Measurements from ENCODE around the gene TTLL12. TPM values are rescaled to one million over a fixed set of nuclear protein-coding genes. Genes with fewer than 3 reads are reported as not detected.
"Not testable (repeated sequence)": the region's sequence is repeated elsewhere in the genome, so short reads cannot be mapped to it uniquely, and the experiment has no call there.

The TTLL12 gene
- total and polyA plus RNA-seq, 5 donors from 2014 or later, result 14.1 to 23.7 (median 21.6) TPM

DNA sequence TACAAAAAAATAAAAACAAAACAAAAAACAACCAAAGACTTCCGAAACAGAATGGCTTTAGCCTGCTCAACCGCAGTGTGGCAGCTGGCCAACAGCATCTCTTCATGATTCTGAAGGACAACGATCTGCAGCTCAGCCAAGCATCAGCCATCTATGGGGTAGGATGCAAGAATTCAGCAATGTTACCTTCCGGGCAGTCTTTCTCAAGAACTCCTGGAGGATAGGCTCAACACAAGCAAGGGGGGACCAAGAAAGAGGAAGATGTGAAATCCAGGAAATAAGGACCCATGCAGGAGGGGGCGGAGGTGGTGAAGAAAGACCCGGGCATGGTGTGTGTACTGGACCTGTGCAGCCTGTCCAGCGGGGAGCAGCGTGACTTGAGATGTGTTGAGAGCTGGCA is 39.1 kb downstream of the TTLL12 start:
- Histone ChIP-seq H3K27ac (ENCODE audit: insufficient read depth, low read length, poor library complexity, severe bottlenecking) (no peak overlapping the region), H3K4me3 (ENCODE audit: low read depth, low read length) (no peak overlapping the region), H3K27me3 (ENCODE audit: control insufficient read depth, insufficient read depth, low read length) (no peaks in the 10 kb centered on the region), H3K36me3 (ENCODE audit: control insufficient read depth, insufficient read depth, low read length) (no peaks in the 10 kb centered on the region), H3K9me3 (ENCODE audit: control insufficient read depth in 2 of 2, low read length in 2 of 2) (no peaks in the 10 kb centered on the region), H3K4me1 (ENCODE audit: control insufficient read depth, insufficient read depth, low read length, poor library complexity, severe bottlenecking) (peaks cover 17% of the 10 kb centered on the region)
- Mint-ChIP-seq H3K36me3 (no peaks in the 10 kb centered on the region), H3K4me3 (peak overlapping the region in 1 of 4 donors; percentile 56), H3K27ac (peak overlapping the region in 1 of 3 donors; percentile 82), H3K27me3 (peaks cover 4% of the 10 kb centered on the region), H3K4me1 (peaks cover 0 to 23% (median 11%) of the 10 kb centered on the region in 4 donors), H3K9me3 (peaks cover 0 to 2% (median 0%) of the 10 kb centered on the region in 7 donors)
- no peak for ATAC-seq (ENCODE audit: low read depth in 2 of 2)
- DNase-seq, result no peak

DNA sequence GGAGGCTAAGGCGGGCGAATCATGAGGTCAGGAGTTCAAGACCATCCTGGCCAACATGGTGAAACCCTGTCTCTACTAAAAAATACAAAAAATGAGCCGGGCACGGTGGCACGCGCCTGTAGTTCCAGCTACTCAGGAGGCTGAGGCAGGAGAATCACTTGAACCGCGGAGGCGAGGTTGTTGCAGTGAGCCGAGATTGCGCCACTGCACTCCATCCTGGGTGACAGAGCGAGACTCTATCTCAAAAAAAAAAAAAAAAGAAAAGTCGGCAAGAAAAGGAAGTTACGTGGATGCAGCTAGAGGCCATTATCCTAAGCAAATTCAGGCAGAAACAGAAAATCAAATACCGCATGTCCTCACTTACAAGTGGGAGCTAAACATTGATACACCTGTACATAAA is 40.6 kb downstream of the TTLL12 start:
- H3K27ac Mint-ChIP-seq, result peak overlapping the region in 1 of 3 donors; percentile 38
- H3K4me3 Mint-ChIP-seq, result peak overlapping the region in 1 of 4 donors; percentile 71
- H3K27me3 Mint-ChIP-seq; ATAC-seq (ENCODE audit: low read depth in 2 of 2); H3K27me3 ChIP-seq (ENCODE audit: control insufficient read depth, insufficient read depth, low read length); H3K36me3 ChIP-seq (ENCODE audit: control insufficient read depth, insufficient read depth, low read length); H3K27ac ChIP-seq (ENCODE audit: insufficient read depth, low read length, poor library complexity, severe bottlenecking); H3K9me3 ChIP-seq (ENCODE audit: control insufficient read depth in 2 of 2, low read length in 2 of 2); H3K4me3 ChIP-seq (ENCODE audit: low read depth, low read length); H3K9me3 Mint-ChIP-seq; DNase-seq; H3K36me3 Mint-ChIP-seq: not testable (repeated sequence)
- H3K4me1 ChIP-seq (ENCODE audit: control insufficient read depth, insufficient read depth, low read length, poor library complexity, severe bottlenecking), result peaks cover 20% of the 10 kb centered on the region
- H3K4me1 Mint-ChIP-seq, result peaks cover 0 to 28% (median 15%) of the 10 kb centered on the region in 4 donors

- peaks cover 0 to 27% (median 14%) of the 10 kb centered on the region in 4 donors for H3K4me1 Mint-ChIP-seq
- H3K27ac Mint-ChIP-seq; ATAC-seq (ENCODE audit: low read depth in 2 of 2): not testable (repeated sequence)
These were observed 41.6 kb downstream of the TTLL12 start for GRCh38 chr22:43145371-43145770.

DNA sequence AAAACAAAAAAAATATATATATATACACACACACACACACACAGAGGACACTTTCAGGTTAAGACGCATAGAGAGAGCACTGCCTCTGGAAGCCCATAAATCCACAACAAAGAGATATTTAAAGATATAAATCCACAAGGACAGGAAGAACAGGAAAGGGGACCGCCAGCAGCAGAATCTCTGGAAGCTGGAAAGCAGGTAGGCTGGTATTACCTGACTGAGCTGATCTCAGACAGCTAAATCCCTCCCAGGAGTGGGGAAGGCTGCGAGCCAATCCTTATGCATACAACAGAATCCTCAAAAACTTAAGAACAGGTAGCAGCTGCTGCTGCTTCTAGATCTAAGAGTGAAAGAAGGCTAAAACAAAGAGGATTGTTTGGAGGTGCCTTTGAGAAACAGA is 42.0 kb downstream of the TTLL12 start:
- Mint-ChIP-seq H3K27ac (peak overlapping the region in 1 of 3 donors; percentile 66), H3K9me3 (peaks cover 0 to 2% (median 0%) of the 10 kb centered on the region in 7 donors), H3K4me1 (peaks cover 0 to 26% (median 14%) of the 10 kb centered on the region in 4 donors), H3K4me3 (peak overlapping the region in 2 of 4 donors; percentile 55 to 65), H3K36me3 (peaks cover 10% of the 10 kb centered on the region), H3K27me3 (peaks cover 4% of the 10 kb centered on the region)
- Histone ChIP-seq H3K9me3 (ENCODE audit: control insufficient read depth in 2 of 2, low read length in 2 of 2) (no peaks in the 10 kb centered on the region), H3K27ac (ENCODE audit: insufficient read depth, low read length, poor library complexity, severe bottlenecking) (no peak overlapping the region), H3K4me1 (ENCODE audit: control insufficient read depth, insufficient read depth, low read length, poor library complexity, severe bottlenecking) (peaks cover 13% of the 10 kb centered on the region), H3K27me3 (ENCODE audit: control insufficient read depth, insufficient read depth, low read length) (no peaks in the 10 kb centered on the region), H3K4me3 (ENCODE audit: low read depth, low read length) (no peak overlapping the region), H3K36me3 (ENCODE audit: control insufficient read depth, insufficient read depth, low read length) (peaks cover 5% of the 10 kb centered on the region)
- no peak for DNase-seq
- no peak for ATAC-seq (ENCODE audit: low read depth in 2 of 2)

More at GRCh38 chr22:43145371-43145770, 41.6 kb downstream of the TTLL12 start:
- not testable (repeated sequence) for H3K27me3 Mint-ChIP-seq; H3K36me3 Mint-ChIP-seq; H3K9me3 Mint-ChIP-seq; H3K36me3 ChIP-seq (ENCODE audit: control insufficient read depth, insufficient read depth, low read length); H3K27me3 ChIP-seq (ENCODE audit: control insufficient read depth, insufficient read depth, low read length); DNase-seq; H3K27ac ChIP-seq (ENCODE audit: insufficient read depth, low read length, poor library complexity, severe bottlenecking); H3K4me3 ChIP-seq (ENCODE audit: low read depth, low read length); H3K9me3 ChIP-seq (ENCODE audit: control insufficient read depth in 2 of 2, low read length in 2 of 2)
- peak overlapping the region in 1 of 4 donors; percentile 65 for H3K4me3 Mint-ChIP-seq
- H3K4me1 ChIP-seq (ENCODE audit: control insufficient read depth, insufficient read depth, low read length, poor library complexity, severe bottlenecking), result peaks cover 13% of the 10 kb centered on the region

DNA sequence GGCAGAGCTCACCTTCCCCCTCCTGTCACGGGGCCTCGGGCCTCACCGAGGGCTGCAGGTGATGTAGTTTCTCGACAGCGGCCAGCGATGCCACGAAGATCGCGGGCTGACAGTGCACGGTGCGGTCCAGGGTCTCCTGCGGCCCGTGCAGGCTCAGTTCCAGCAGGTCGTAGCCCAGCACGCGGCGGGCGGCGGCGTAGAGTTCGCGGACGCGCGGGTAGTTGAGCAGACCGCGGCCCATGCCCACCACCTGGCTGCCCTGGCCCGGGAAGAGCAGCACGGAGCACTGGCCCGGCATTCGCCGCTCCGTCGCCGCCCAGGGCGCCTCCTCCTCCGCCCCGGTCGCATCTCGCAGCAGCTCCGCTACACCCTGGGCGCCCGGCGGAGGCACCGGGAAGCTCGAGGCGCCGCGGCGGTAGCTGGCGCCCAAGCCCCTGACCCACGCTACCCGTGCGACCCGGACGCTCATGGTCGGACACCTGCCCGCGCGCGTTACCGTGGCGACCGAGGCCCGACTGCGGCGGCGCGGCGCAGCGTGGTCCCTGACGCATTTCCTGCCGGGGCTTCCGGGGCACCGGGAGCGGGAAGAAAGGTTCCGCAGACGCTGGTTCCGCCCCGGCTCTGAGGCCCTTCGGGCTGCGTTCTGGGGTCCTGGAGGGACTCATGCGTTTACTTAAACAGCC is 43.9 kb downstream of the TTLL12 start, which contains the start of gene MCAT:
Gene MCAT (minus strand): TSS at position 519 of the 683 bp plus-strand sequence. CDS start 50 bp downstream, at position 469.
- Mint-ChIP-seq H3K4me3 (peak within 1 kb of the TSS; percentile 84 to 91 (median 87)), H3K27me3 (peaks cover 4% of the 10 kb centered on the region), H3K36me3 (peaks cover 16% of the 10 kb centered on the region), H3K27ac (peak within 1 kb of the TSS; percentile 87 to 91 (median 88)), H3K4me1 (peaks cover 0 to 32% (median 15%) of the 10 kb centered on the region in 4 donors), H3K9me3 (peaks cover 0 to 2% (median 0%) of the 10 kb centered on the region in 7 donors)
- peaks cover 13% of the 10 kb centered on the region for H3K4me1 ChIP-seq (ENCODE audit: control insufficient read depth, insufficient read depth, low read length, poor library complexity, severe bottlenecking)
- H3K4me3 ChIP-seq (ENCODE audit: low read depth, low read length), result peak within 1 kb of the TSS; percentile 81
- H3K27ac ChIP-seq (ENCODE audit: insufficient read depth, low read length, poor library complexity, severe bottlenecking), result peak within 1 kb of the TSS; percentile 83
- DNase-seq (peak; percentile 74 to 86 (median 78)), ATAC-seq (ENCODE audit: low read depth in 2 of 2) (peak; percentile 80 to 88)
- no peaks in the 10 kb centered on the region for H3K9me3 ChIP-seq (ENCODE audit: control insufficient read depth in 2 of 2, low read length in 2 of 2)
- no peaks in the 10 kb centered on the region for H3K27me3 ChIP-seq (ENCODE audit: control insufficient read depth, insufficient read depth, low read length)
- H3K36me3 ChIP-seq (ENCODE audit: control insufficient read depth, insufficient read depth, low read length), result peaks cover 14% of the 10 kb centered on the region

GRCh38 chr22:43136801-43137200 is 50.1 kb downstream of the TTLL12 start:
- H3K4me1 ChIP-seq (ENCODE audit: control insufficient read depth, insufficient read depth, low read length, poor library complexity, severe bottlenecking), result no peaks in the 10 kb centered on the region
- no peaks in the 10 kb centered on the region for H3K27me3 Mint-ChIP-seq
- H3K4me3 Mint-ChIP-seq, result peak overlapping the region in 1 of 4 donors; percentile 66
- no peaks in the 10 kb centered on the region for H3K9me3 ChIP-seq (ENCODE audit: control insufficient read depth in 2 of 2, low read length in 2 of 2)
- peaks cover 31% of the 10 kb centered on the region for H3K36me3 ChIP-seq (ENCODE audit: control insufficient read depth, insufficient read depth, low read length)
- no peaks in the 10 kb centered on the region for H3K27me3 ChIP-seq (ENCODE audit: control insufficient read depth, insufficient read depth, low read length)
- no peak for DNase-seq
- H3K4me1 Mint-ChIP-seq, result peaks cover 0 to 21% (median 10%) of the 10 kb centered on the region in 4 donors
- ATAC-seq (ENCODE audit: low read depth in 2 of 2), result no peak
- no peak overlapping the region for H3K27ac Mint-ChIP-seq
- H3K27ac ChIP-seq (ENCODE audit: insufficient read depth, low read length, poor library complexity, severe bottlenecking), result no peak overlapping the region
- no peak overlapping the region for H3K4me3 ChIP-seq (ENCODE audit: low read depth, low read length)
- H3K36me3 Mint-ChIP-seq, result peaks cover 21% of the 10 kb centered on the region
- H3K9me3 Mint-ChIP-seq, result no peaks in the 10 kb centered on the region

- H3K4me1 Mint-ChIP-seq, result peaks cover 0 to 17% (median 9%) of the 10 kb centered on the region in 4 donors
- peak; percentile 13 to 56 (median 32) for DNase-seq
- H3K27ac Mint-ChIP-seq, result peak overlapping the region in 1 of 3 donors; percentile 73
- H3K36me3 Mint-ChIP-seq, result peaks cover 21% of the 10 kb centered on the region
- H3K27ac ChIP-seq (ENCODE audit: insufficient read depth, low read length, poor library complexity, severe bottlenecking), result no peak overlapping the region
- no peaks in the 10 kb centered on the region for H3K27me3 Mint-ChIP-seq
- peak overlapping the region in 1 of 4 donors; percentile 66 for H3K4me3 Mint-ChIP-seq
- H3K36me3 ChIP-seq (ENCODE audit: control insufficient read depth, insufficient read depth, low read length), result peaks cover 31% of the 10 kb centered on the region
- no peaks in the 10 kb centered on the region for H3K27me3 ChIP-seq (ENCODE audit: control insufficient read depth, insufficient read depth, low read length)
- peak; percentile 48 to 59 for ATAC-seq (ENCODE audit: low read depth in 2 of 2)
- no peak overlapping the region for H3K4me3 ChIP-seq (ENCODE audit: low read depth, low read length)
- no peaks in the 10 kb centered on the region for H3K9me3 ChIP-seq (ENCODE audit: control insufficient read depth in 2 of 2, low read length in 2 of 2)
- H3K4me1 ChIP-seq (ENCODE audit: control insufficient read depth, insufficient read depth, low read length, poor library complexity, severe bottlenecking), result no peaks in the 10 kb centered on the region
- no peaks in the 10 kb centered on the region for H3K9me3 Mint-ChIP-seq
These were observed 50.7 kb downstream of the TTLL12 start for GRCh38 chr22:43136255-43136654.
